Activated naive CD8-positive, alpha-beta T cell treated with anti-CD3 and anti-CD28 coated beads for 36 hours (primary cell): ENCODE results near the gene IGSF21. TPM values are rescaled to one million over a fixed set of nuclear protein-coding genes. Genes with fewer than 3 reads are reported as not detected.

Experiments used
- DNase-seq: peaks from one replicate; pipeline ENCODE4 v3.0.0; 2021
- H3K27ac Mint-ChIP-seq: one replicate; pipeline ENCODE4 v1.8.0; 2022; ENCODE audit warnings: mild to moderate bottlenecking, moderate library complexity, mixed read lengths
- H3K27me3 Mint-ChIP-seq: one replicate; pipeline ENCODE4 v1.8.0; 2022; ENCODE audit warnings: mild to moderate bottlenecking, mixed read lengths
- H3K36me3 Mint-ChIP-seq: one replicate; pipeline ENCODE4 v1.8.0; 2021; ENCODE audit warnings: mild to moderate bottlenecking, mixed read lengths
- H3K4me1 Mint-ChIP-seq: one replicate; pipeline ENCODE4 v1.8.0; 2021; ENCODE audit warnings: mixed read lengths
- H3K4me3 Mint-ChIP-seq: one replicate; pipeline ENCODE4 v1.8.0; 2022; ENCODE audit warnings: mild to moderate bottlenecking, moderate library complexity, mixed read lengths
- H3K9me3 Mint-ChIP-seq: one replicate; pipeline ENCODE4 v1.8.0; 2022; ENCODE audit warnings: mixed read lengths
- total RNA-seq, 2 experiments: library from RNA; stranded (reverse); gene quantifications; one replicate each; pipeline ENCODE4 v1.2.3, GENCODE V29; 2021

The IGSF21 gene
- total RNA-seq, 2 experiments from 2014 or later = not detected

GRCh38 chr1:18396247-18396980 lies 288.8 kb downstream of the IGSF21 start:
- Mint-ChIP-seq H3K9me3 (no peaks in the 10 kb centered on the region), H3K4me3 (no peak overlapping the region), H3K27me3 (peaks cover 37% of the 10 kb centered on the region), H3K27ac (no peak overlapping the region), H3K4me1 (no peaks in the 10 kb centered on the region), H3K36me3 (no peaks in the 10 kb centered on the region)
- DNase-seq = no peak

- H3K36me3 Mint-ChIP-seq = no peaks in the 10 kb centered on the region
- H3K4me1 Mint-ChIP-seq = no peaks in the 10 kb centered on the region
- no peaks in the 10 kb centered on the region for H3K9me3 Mint-ChIP-seq
- no peak overlapping the region for H3K27ac Mint-ChIP-seq
- DNase-seq = no peak
- H3K27me3 Mint-ChIP-seq = peaks cover 37% of the 10 kb centered on the region
- H3K4me3 Mint-ChIP-seq = no peak overlapping the region
Measured at GRCh38 chr1:18397641-18398040, 290.0 kb downstream of the IGSF21 start.

- no peak overlapping the region for H3K27ac Mint-ChIP-seq
- peaks cover 37% of the 10 kb centered on the region for H3K27me3 Mint-ChIP-seq
- no peaks in the 10 kb centered on the region for H3K9me3 Mint-ChIP-seq
- no peak overlapping the region for H3K4me3 Mint-ChIP-seq
- no peaks in the 10 kb centered on the region for H3K4me1 Mint-ChIP-seq
- DNase-seq = no peak
- H3K36me3 Mint-ChIP-seq = no peaks in the 10 kb centered on the region
Measured at GRCh38 chr1:18398791-18399530, 291.4 kb downstream of the IGSF21 start.

GRCh38 chr1:18400347-18401102 lies 292.9 kb downstream of the IGSF21 start:
- DNase-seq = no peak
- Mint-ChIP-seq H3K4me1 (no peaks in the 10 kb centered on the region), H3K27ac (no peak overlapping the region), H3K9me3 (no peaks in the 10 kb centered on the region), H3K36me3 (no peaks in the 10 kb centered on the region), H3K27me3 (peaks cover 37% of the 10 kb centered on the region), H3K4me3 (no peak overlapping the region)

- H3K9me3 Mint-ChIP-seq = no peaks in the 10 kb centered on the region
- no peaks in the 10 kb centered on the region for H3K36me3 Mint-ChIP-seq
- peaks cover 30% of the 10 kb centered on the region for H3K27me3 Mint-ChIP-seq
- H3K27ac Mint-ChIP-seq = no peak overlapping the region
- DNase-seq = no peak
- H3K4me1 Mint-ChIP-seq = no peaks in the 10 kb centered on the region
- H3K4me3 Mint-ChIP-seq = no peak overlapping the region
Measured at GRCh38 chr1:18401921-18402320, 294.3 kb downstream of the IGSF21 start.

GRCh38 chr1:18404460-18404859 lies 296.9 kb downstream of the IGSF21 start:
- Mint-ChIP-seq H3K27me3 (peaks cover 18% of the 10 kb centered on the region), H3K4me1 (no peaks in the 10 kb centered on the region), H3K4me3 (no peak overlapping the region), H3K27ac (no peak overlapping the region), H3K9me3 (no peaks in the 10 kb centered on the region), H3K36me3 (no peaks in the 10 kb centered on the region)
- DNase-seq = no peak

GRCh38 chr1:18407166-18408045 lies 299.8 kb downstream of the IGSF21 start:
- H3K4me1 Mint-ChIP-seq = no peaks in the 10 kb centered on the region
- no peaks in the 10 kb centered on the region for H3K36me3 Mint-ChIP-seq
- H3K27ac Mint-ChIP-seq = no peak overlapping the region
- peaks cover 10% of the 10 kb centered on the region for H3K9me3 Mint-ChIP-seq
- no peak for DNase-seq
- no peak overlapping the region for H3K4me3 Mint-ChIP-seq
- H3K27me3 Mint-ChIP-seq = peaks cover 7% of the 10 kb centered on the region

GRCh38 chr1:18408656-18409370 lies 301.2 kb downstream of the IGSF21 start:
- Mint-ChIP-seq H3K4me3 (no peak overlapping the region), H3K36me3 (no peaks in the 10 kb centered on the region), H3K27me3 (peaks cover 8% of the 10 kb centered on the region), H3K27ac (no peak overlapping the region), H3K4me1 (no peaks in the 10 kb centered on the region), H3K9me3 (peaks cover 13% of the 10 kb centered on the region)
- DNase-seq = no peak

GRCh38 chr1:18409609-18410237 lies 302.1 kb downstream of the IGSF21 start:
- Mint-ChIP-seq H3K36me3 (no peaks in the 10 kb centered on the region), H3K4me1 (no peaks in the 10 kb centered on the region), H3K4me3 (no peak overlapping the region), H3K27ac (no peak overlapping the region), H3K9me3 (peaks cover 13% of the 10 kb centered on the region), H3K27me3 (peaks cover 16% of the 10 kb centered on the region)
- DNase-seq = no peak

- Mint-ChIP-seq H3K27me3 (peaks cover 17% of the 10 kb centered on the region), H3K4me3 (no peak overlapping the region), H3K36me3 (no peaks in the 10 kb centered on the region), H3K27ac (no peak overlapping the region), H3K4me1 (no peaks in the 10 kb centered on the region), H3K9me3 (peaks cover 15% of the 10 kb centered on the region)
- no peak for DNase-seq
Measured at GRCh38 chr1:18410407-18410806, 302.8 kb downstream of the IGSF21 start.

GRCh38 chr1:18411321-18411720 lies 303.7 kb downstream of the IGSF21 start:
- Mint-ChIP-seq H3K9me3 (peaks cover 15% of the 10 kb centered on the region), H3K4me3 (no peak overlapping the region), H3K36me3 (no peaks in the 10 kb centered on the region), H3K4me1 (no peaks in the 10 kb centered on the region), H3K27me3 (peaks cover 17% of the 10 kb centered on the region), H3K27ac (no peak overlapping the region)
- no peak for DNase-seq

GRCh38 chr1:18411820-18412641 lies 304.4 kb downstream of the IGSF21 start:
- Mint-ChIP-seq H3K4me3 (no peak overlapping the region), H3K4me1 (no peaks in the 10 kb centered on the region), H3K36me3 (no peaks in the 10 kb centered on the region), H3K27me3 (peaks cover 17% of the 10 kb centered on the region), H3K27ac (no peak overlapping the region), H3K9me3 (peaks cover 15% of the 10 kb centered on the region)
- no peak for DNase-seq

- Mint-ChIP-seq H3K4me3 (no peak overlapping the region), H3K27me3 (peaks cover 17% of the 10 kb centered on the region), H3K27ac (no peak overlapping the region), H3K36me3 (no peaks in the 10 kb centered on the region), H3K4me1 (no peaks in the 10 kb centered on the region), H3K9me3 (peaks cover 15% of the 10 kb centered on the region)
- DNase-seq = no peak
Measured at GRCh38 chr1:18412882-18413353, 305.3 kb downstream of the IGSF21 start.
